EL (cell line): ENCODE measurements around the gene FN3K.

Experiments
- DNase-seq: peaks from one replicate; pipeline ENCODE4 v3.0.0-alpha.2; 2016

FN3K gene

DNA sequence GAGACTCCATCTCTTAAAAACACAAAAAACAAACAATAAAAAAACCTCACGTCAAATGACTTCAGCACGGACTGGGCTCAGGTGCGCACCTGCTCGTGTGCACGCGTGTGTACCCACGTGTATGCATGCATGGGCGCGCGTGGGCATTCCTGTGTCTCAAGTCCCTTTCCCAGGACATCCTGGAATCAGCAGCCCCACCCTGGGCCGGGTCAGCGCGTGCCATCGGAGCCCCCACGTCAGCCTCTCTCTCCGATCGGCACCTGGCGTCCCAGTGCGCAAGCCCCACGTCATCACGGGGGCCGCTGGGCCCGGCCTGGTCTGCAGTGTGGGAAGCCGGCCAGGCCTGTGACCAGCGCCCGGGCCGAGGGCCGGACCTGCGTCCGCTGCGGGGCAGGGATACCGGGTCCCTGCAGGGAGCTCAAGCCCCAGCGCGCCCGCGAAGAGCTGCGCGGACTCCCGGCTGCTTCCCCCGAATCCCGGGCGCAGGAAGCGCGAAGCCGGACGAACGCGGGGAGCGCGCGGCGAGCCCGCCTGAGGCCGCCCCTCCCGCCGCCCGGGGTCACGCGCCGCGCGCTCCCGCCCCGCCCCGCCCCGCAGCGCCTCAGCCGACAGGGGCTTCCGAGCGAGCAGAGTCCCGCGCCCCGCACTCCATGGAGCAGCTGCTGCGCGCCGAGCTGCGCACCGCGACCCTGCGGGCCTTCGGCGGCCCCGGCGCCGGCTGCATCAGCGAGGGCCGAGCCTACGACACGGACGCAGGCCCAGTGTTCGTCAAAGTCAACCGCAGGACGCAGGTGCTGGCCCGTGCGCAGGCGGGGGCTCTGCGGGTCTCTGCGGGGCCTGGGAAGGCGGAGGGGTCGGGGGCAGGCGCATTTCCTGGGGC is at the start of gene FN3K:
Gene FN3K, plus strand, starts transcription at position 629 of the 880 bp plus-strand sequence. Its CDS starts 22 bp downstream, at position 651.
- peak; percentile 58 for DNase-seq

DNA sequence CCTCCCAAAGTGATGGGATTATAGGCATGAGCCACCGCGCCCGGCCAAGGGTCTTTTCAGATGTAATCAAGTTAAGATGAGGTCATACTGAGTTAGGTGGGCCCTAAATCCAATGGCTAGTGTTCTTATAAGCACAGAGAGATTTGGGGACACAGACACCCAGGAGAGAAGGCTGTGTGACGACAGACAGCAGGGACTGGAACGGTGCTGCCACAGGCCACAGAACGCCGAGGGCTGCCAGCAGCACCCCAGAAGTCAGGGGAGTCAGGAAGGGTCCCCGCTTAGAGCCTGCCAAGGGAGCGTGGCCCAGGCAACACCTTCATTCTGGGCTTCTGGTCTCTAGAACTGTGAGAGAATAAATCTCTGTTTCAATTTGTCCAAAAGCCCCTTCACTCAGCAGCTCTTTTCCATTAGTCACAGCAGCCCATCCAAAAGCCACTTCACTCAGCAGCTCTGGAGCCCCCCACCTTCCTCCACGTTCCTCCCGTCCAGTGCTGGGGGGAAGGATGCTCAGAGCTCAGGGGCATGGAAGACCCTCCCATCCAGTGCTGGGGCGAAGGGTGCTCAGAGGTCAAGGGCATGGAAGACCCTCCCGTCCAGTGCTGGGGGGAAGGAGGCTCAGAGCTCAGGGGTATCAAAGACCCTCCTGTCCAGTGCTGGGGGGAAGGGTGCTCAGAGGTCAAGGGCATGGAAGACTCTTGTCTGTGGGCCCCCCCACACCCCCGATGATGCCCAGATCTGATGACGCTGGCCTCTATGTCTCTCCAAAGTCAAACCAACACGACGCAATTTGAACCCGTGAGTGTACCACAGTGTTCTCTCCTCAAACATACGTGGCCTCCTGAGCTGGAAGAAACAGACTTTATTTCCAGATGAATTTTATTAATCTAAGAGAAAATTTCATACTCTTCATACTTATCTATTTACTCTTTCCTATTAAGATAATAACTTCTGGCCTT is 48.8 kb upstream of the FN3K start:
- no peak for DNase-seq

DNA sequence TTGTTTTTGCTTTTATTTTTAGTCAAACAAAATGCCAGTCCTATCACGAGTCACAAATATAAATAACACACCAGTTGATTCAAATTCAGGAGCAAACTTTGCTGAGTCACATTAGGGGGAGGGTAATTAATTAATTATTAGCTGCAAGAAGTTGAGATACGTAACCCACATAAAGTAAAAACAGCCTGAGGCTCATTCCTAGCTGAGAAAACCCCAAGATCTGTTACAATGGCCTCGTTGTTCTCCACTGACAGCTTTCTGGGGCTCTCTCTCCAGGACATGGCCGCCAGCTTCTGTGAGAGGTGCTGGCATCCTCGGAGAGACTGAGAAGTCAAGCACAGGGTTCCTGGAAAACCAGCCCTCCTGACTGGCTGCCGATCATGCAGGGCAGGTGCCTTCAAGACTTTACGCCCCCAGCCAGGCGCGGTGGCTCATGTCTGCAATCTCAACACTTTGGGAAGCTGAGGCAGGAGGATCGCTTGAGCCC is 48.0 kb upstream of the FN3K start:
- no peak for DNase-seq

GRCh38 chr17:82687871-82688270 is 47.5 kb upstream of the FN3K start:
- no peak for DNase-seq

DNA sequence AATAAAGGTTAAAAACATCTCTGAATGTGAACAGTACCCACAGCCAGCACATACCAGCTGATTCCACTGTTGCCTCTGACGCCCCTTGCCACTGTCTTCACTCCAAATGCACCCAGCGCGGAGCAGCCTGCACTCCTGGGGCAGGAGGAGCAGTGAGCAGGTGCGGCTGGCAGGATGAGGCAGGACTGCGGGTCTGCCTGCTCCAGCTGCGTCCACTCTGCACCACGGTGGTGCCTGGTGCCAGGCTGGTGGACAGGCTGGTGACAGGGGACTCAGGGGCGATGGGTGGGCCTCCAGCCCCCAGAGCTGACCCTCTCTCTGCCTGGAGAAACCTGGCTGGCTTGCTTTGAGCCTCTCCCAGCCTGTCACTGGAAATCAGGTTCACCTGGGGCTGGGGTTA is 46.3 kb upstream of the FN3K start:
- DNase-seq = no peak

DNA sequence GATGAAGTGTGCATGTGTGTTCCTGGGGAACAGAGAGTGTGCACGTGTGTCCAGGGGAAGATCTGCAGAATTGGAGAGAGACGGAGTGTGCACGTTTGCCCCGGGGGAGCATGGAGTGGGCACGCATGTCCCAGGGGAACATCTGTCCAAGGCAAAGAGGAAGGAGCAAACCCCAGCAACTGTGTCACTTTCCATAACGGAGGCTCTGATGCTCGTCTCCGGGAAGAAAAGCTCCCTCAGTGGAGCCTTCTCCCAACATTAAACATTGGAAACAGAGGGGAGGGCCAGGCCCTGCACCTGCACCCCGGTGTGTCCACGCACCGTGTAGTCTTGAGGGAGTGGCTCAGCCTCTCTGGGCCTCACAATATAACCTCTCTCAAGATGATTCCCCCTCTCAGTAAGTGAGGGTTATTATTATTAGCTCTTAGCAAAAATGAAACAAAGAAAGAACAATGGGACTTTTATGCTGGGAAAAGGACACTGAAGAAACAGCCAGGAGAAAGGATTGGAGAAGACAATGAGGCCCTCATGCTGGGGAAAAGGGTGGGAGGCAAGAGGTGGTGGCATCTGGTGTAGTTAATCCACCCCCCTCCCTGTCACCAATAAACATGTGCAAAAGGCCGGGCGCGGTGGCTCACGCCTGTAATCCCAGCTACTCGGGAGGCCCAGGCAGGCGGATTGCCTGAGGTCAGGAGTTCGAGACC is 44.5 kb upstream of the FN3K start:
- no peak for DNase-seq

- no peak for DNase-seq
Observed at GRCh38 chr17:82691714-82692113, 43.7 kb upstream of the FN3K start.

GRCh38 chr17:82692268-82692667 is 43.1 kb upstream of the FN3K start:
- DNase-seq = no peak

GRCh38 chr17:82693168-82693867 is 42.1 kb upstream of the FN3K start:
- DNase-seq = no peak

DNA sequence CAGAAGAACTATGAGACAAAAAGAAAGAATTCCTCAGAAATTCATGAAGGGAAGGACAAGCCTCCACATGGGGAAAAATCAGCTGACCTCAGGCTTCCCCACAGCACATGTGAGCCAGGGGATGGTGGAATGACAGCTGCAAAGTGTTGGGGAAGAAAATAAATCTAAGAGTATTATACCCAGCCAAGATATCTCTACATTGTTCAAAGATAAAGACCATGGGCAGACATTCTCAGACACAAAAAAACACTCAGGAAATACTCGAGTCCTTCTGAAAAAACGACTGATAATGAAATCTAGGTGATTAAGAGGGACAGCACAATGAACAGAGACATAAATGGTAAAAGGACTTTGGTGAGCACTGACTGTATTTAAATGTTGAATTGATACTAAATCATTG is 40.8 kb upstream of the FN3K start:
- no peak for DNase-seq

DNA sequence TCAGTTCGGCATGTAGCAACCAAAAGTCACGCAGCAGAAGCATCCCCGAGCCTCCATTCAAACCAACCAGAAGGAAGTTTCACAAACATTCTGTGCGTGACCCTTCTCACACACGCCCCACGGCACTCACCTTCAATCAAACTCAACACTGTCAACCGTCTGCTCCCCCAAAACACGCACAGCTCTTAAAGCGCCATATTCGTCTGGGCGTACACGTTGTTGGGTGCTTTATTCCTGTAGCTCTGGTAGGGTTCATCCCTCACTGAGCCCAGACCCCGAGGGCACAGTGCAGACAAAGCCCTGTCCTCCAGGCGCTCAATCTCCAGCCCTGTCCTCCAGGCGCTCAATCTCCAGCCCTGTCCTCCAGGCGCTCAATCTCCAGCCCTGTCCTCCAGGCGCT is 39.2 kb upstream of the FN3K start:
- DNase-seq = no peak

GRCh38 chr17:82696916-82697807 is 38.3 kb upstream of the FN3K start:
- DNase-seq = no peak

DNA sequence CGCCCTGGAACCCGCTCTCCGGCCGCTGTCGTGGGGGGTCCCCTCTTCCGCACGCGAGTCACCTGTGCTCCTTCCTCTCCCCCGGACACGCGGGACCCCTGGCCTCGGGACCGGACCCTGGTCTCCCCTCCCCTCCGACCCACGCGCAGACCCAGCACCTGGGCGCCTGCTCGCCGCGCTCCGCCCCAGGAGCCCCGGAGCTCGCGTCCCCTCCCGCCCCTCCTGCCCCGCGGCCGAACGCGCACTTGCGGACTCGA is 37.7 kb upstream of the FN3K start:
- DNase-seq = no peak

DNA sequence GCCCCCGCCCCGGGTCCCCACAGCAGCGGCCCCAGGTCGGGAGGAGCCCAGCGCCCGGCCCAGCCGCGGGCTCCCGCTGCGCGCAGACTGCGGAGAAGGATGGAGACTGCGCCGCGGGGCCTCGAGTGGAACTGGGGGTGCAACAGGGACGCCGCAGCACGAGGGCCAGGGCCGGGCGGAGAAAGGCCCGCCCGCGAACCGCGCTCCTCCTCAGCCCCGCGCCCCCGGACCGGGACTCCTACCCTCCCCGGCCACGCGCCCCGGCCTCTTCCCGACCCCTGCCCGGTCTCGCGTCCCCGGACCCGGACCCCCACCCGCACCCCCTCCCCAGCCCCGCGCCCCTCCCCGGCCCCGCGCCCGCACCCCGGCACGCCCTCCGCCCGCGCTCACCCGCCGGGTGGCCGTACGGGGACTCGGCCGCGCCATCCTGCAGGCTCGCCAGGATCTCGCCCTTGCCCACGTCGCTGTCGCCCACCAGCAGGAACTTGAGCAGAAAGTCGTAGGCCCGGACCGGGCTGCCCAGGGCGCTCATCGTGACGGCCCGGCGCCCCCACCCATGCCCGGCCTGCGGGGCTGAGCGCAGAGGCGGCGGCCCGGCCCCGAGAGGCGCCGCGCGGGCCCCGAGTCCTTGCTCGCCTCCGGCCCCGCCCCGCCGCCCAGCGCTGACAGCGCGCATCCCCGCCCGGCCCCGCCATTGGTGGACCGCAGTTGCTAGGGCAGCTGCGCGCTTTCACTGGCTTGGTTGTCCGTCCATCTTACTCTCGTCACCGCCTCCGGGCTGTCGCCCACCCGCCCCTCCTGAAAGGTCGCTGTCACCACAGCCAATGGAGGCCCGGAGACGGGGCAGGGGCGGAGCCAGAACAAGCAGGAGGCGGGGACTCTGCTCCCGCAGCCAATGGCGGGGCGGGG is 37.1 kb upstream of the FN3K start, which contains the start of gene RAB40B:
Gene RAB40B, minus strand, starts transcription at position 634 of the 909 bp plus-strand sequence. Its CDS starts 102 bp downstream, at position 532.
- peak; percentile 98 for DNase-seq

- no peak for DNase-seq
Observed at GRCh38 chr17:82698974-82699442, 36.4 kb upstream of the FN3K start.

GRCh38 chr17:82699551-82699950 is 35.9 kb upstream of the FN3K start:
- DNase-seq = no peak

DNA sequence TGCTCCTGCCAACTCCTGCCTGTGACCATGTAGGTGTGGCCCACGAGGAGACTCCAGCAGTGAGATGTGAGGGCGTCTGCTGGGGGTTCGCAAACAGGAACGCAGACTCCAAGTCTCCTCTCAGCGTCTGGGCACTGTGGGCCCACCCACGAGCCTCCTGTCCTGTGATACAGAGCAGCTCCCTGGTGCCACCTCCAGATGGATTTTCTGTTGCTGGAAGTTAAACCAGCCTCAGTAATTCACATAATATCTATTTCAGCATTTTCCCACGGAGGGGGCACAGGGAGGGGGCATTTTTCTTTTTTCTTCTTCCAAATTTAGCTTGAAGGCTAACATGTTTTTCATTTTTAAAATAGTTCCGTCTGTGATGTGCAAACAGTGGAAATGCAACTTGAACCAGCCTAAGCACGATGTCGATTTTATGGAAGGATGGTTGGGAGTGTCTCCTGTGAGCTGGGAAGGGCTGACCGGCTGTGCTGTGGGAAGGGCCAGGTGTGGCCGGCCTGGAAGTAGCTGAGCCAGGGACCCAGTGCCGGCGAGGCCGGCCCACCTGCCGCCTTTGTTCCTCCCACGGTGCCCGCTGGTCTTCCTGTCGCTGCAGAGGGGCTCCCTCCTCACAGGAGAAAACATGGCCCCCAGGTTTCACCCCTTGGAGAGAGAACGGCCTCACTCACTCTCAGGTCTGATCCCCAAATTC is 33.0 kb upstream of the FN3K start:
- no peak for DNase-seq

DNA sequence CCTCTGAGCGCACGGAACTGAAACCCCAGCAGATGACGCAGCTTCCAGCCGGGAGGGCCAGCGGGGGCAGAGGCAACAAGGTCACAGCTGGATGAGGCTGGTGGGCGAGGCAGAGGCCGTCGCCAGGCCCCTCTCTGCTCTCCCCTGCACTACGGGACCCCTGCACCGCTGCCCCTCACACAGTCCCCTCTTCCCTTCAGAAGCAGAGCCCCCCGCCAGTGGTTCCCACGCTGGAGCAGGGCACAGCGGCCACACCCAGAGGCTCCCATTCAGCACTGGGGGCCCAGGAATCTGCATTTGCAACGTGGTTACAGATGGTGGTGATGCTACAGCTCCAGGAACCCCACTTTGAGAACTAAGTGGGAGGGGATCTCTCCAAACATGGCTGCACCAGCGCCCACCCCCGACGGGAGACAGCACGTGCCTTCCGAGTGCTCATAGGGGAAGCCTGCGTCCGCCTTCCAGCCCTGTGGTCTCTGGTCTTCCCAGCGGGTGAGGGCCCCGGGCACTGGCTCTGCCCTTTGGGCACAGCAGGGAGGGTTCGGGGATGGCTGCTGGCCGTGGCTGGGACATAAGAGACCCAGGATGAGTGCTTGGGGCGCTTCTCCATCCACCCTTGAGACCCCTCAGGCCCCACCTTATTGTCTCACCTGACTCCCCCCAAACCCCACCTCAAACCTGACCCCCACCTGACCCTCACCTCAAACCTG is 32.2 kb upstream of the FN3K start:
- DNase-seq = no peak
